K562 (cell line): ENCODE measurements around the gene APEX1. TPM values are rescaled to one million over a fixed set of nuclear protein-coding genes. Genes with fewer than 3 reads are reported as not detected.

Experiments used
- ATAC-seq: fragments of 200-7000 bp; cut with Tn5 transposase; 3 replicates; pipeline ENCODE4 v1.9.1; 2020; ENCODE audit warnings: moderate library complexity
- BruUV-seq: library from RNA; stranded (reverse); fragments of 400-500 nt; replicated peaks from 2 replicates; lab custom pipeline; 2021; lab: Mats Ljungman, UMichigan
- CTCF ChIA-PET: fragments of 300-600 bp; formaldehyde crosslinking; extraction: SDS; loops from one replicate; lab custom pipeline; 2021; ENCODE audit warnings: low intra/inter-chr PET ratio; lab: Yijun Ruan, JAX
- POLR2A ChIA-PET: fragments of 300-600, 350-650 bp; sonication (Branson Sonifier 250); formaldehyde crosslinking; extraction: SDS; loops from one replicate; lab custom pipeline; 2021; ENCODE audit warnings: antibody characterized with exemption, inconsistent platforms; lab: Yijun Ruan, JAX
- DNase-seq, 4 experiments: peaks; one replicate each; pipeline versions ENCODE4 v3.0.0 to v3.0.0-alpha.2; 2011 to 2018; ENCODE audit warnings: low spot score in 3 of 4, mixed read lengths in 3 of 4; ENCODE audit errors: extremely low read depth in 1 of 4
- FAIRE-seq: peaks from 2 replicates; lab custom pipeline; 2011; peaks lifted over from hg19 to GRCh38; lab: Jason Lieb, UNC
- H2AFZ ChIP-seq: 2 replicates; pipeline ENCODE4 v1.6.0; 2011; ENCODE audit warnings: low read depth, low read length, control low read depth, inconsistent platforms
- H3K27ac ChIP-seq: fragments of 200-600 bp; 3 replicates; pipeline ENCODE4 v1.8.0; 2011; ENCODE audit warnings: low read depth, mild to moderate bottlenecking, control low read depth, inconsistent platforms, low read length, moderate library complexity, mixed read lengths; ENCODE audit errors: extremely low read depth
- H3K27me3 ChIP-seq, 2 experiments: fragments of 300-600 bp in 1 of 2; 2 replicates in 1 of 2; 3 replicates in 1 of 2; pipeline versions ENCODE4 v1.6.0 to v1.8.0; 2011; ENCODE audit warnings: inconsistent platforms in 2 of 2, low read length in 2 of 2, mild to moderate bottlenecking in 1 of 2, mixed read lengths in 1 of 2, moderate library complexity in 1 of 2; ENCODE audit not compliant: control insufficient read depth in 2 of 2, insufficient read depth in 2 of 2
- H3K36me3 ChIP-seq: fragments of 300-600 bp; 3 replicates; pipeline ENCODE4 v1.8.0; 2011; ENCODE audit warnings: mild to moderate bottlenecking, low read length, inconsistent platforms; ENCODE audit not compliant: control insufficient read depth, insufficient read depth
- H3K4me1 ChIP-seq, 2 experiments: fragments of 200-600 bp in 1 of 2; replicated peaks in 1 of 2; 2 replicates in 1 of 2; 3 replicates in 1 of 2; pipeline versions ENCODE4 v1.5.1 to v1.8.0; 2011; ENCODE audit warnings: inconsistent platforms in 2 of 2, low read length in 2 of 2, mild to moderate bottlenecking in 1 of 2, mixed read lengths in 1 of 2, moderate library complexity in 1 of 2; ENCODE audit not compliant: control insufficient read depth in 2 of 2, insufficient read depth in 2 of 2
- H3K4me2 ChIP-seq: 2 replicates; pipeline ENCODE4 v1.6.1; 2011; ENCODE audit warnings: low read length, control low read depth, inconsistent platforms, mixed read lengths; ENCODE audit not compliant: insufficient read depth
- H3K4me3 ChIP-seq: fragments of 200-600 bp; sonication (generic), shearing (Covaris generic); 2 replicates; pipeline ENCODE4 v1.5.1; 2016; ENCODE audit warnings: control low read depth, inconsistent platforms
- H3K79me2 ChIP-seq: fragments of 200-600 bp; 3 replicates; pipeline ENCODE4 v1.8.0; 2011; ENCODE audit warnings: low read length, inconsistent platforms; ENCODE audit not compliant: control insufficient read depth, insufficient read depth
- H3K9ac ChIP-seq, 2 experiments: 2 replicates each; pipeline versions ENCODE4 v1.6.0 to v1.6.1; 2011; ENCODE audit warnings: low read depth in 2 of 2, low read length in 2 of 2, control low read depth in 1 of 2, inconsistent platforms in 1 of 2, mild to moderate bottlenecking in 1 of 2, mixed read lengths in 1 of 2; ENCODE audit not compliant: insufficient read depth in 1 of 2
- H3K9me1 ChIP-seq: one replicate; pipeline ENCODE4 v1.6.0; 2011; ENCODE audit warnings: inconsistent platforms, mild to moderate bottlenecking, low read length, moderate library complexity; ENCODE audit not compliant: control insufficient read depth, insufficient read depth
- H3K9me3 ChIP-seq: replicated peaks from 2 replicates; pipeline ENCODE4 v1.5.1; 2011; ENCODE audit warnings: low read depth, low read length, inconsistent platforms; ENCODE audit not compliant: control insufficient read depth, insufficient read depth
- H4K20me1 ChIP-seq: replicated peaks from 2 replicates; pipeline ENCODE4 v1.6.1; 2011; ENCODE audit warnings: low read length, inconsistent platforms, mixed read lengths; ENCODE audit not compliant: control insufficient read depth, insufficient read depth
- ARID2 ChIP-seq: fragments of 450-650 bp; IDR thresholded peaks from 2 replicates; pipeline ENCODE4 v1.6.1; 2017; ENCODE audit warnings: antibody characterized with exemption, mild to moderate bottlenecking
- COPS2 ChIP-seq: fragments of 450-650 bp; conservative IDR thresholded peaks from 2 replicates; pipeline ENCODE4 v1.6.1; 2016; ENCODE audit warnings: mild to moderate bottlenecking, moderate library complexity
- GABPB2 ChIP-seq: fragments of 250-450 bp; sonication (Bioruptor Pico); conservative IDR thresholded peaks from 2 replicates; pipeline ENCODE4 v1.5.1; 2021; ENCODE audit warnings: mild to moderate bottlenecking
- SPI1 ChIP-seq: IDR thresholded peaks from 2 replicates; pipeline ENCODE4 v1.6.1; 2011; ENCODE audit warnings: low read depth, low read length, control low read depth, borderline replicate concordance
- TBP ChIP-seq: optimal IDR thresholded peaks from 2 replicates; pipeline ENCODE3; 2011; ENCODE audit warnings: low read depth, low read length, improper control_type of control experiment
- TRIM24 ChIP-seq, 2 experiments: fragments of 450-650 bp; IDR thresholded peaks; 2 replicates each; pipeline ENCODE4 v1.6.1; 2016
- ZNF445 ChIP-seq: fragments of 250-450 bp; sonication (Bioruptor Pico); IDR thresholded peaks from 2 replicates; pipeline ENCODE4 v1.4.0; 2020; ENCODE audit warnings: low read depth, mild to moderate bottlenecking, moderate library complexity
- WGBS: fragments of 100-300 bp; shearing (Covaris generic); methylation state at CpG from one replicate; pipeline ENCODE4 v1.1.6; 2016; ENCODE audit warnings: low coverage, mixed read lengths; ENCODE audit not compliant: insufficient coverage; ENCODE audit errors: missing lambda C conversion rate; 5-methylcytosine and 5-hydroxymethylcytosine counted together
- in situ Hi-C: fragments of 300-500 bp; cut with MboI; formaldehyde crosslinking; loops from 4 replicates; pipeline ENCODE4 v1.15.0; 2018; ENCODE audit warnings: inconsistent platforms, mixed read lengths
- intact Hi-C: fragments of 100-400 bp; cut with micrococcal nuclease; formaldehyde crosslinking; loops from 2 replicates; pipeline ENCODE4 v1.14.2; 2022
- polyA plus RNA-seq, 8 experiments: library from polyadenylated mRNA; depleted of rRNA in 4 of 8; stranded (reverse) in 5 of 8; unstranded in 3 of 8; fragments of >200 nt; fragmentation: Nextera tagmentation in 2 of 8; fragmentation: Illumina TruSeq in 1 of 8; extraction: Ambion mirVana in 2 of 8; extraction: Trizol in 1 of 8; gene quantifications; 2 replicates each; pipeline versions ENCODE4 v1.2.1 to v1.2.3, GENCODE V29; 2011 to 2014; ENCODE audit warnings: inconsistent platforms in 1 of 8, missing spikeins in 1 of 8
- total RNA-seq, 7 experiments: library from RNA; depleted of rRNA in 6 of 7; stranded (reverse); fragments of >200 nt in 6 of 7; fragmentation: Illumina TruSeq in 2 of 7; extraction: Trizol in 2 of 7; gene quantifications; 2 replicates each; pipeline versions ENCODE4 v1.2.1 to v1.2.3, GENCODE V29; 2011 to 2021; ENCODE audit warnings: low replicate concordance in 1 of 7
- TF ChIP-seq, protein P1 (sequence below), 2 experiments: fragments of 450-650 bp; IDR thresholded peaks; 2 replicates each; pipeline ENCODE4 v1.6.1; 2016
- TF ChIP-seq, protein P2 (sequence below), 2 experiments: IDR thresholded peaks; 2 replicates each; pipeline ENCODE4 v1.6.1; 2012; ENCODE audit warnings: improper control_type of control experiment in 2 of 2, low read depth in 2 of 2, low read length in 2 of 2, borderline replicate concordance in 1 of 2

The APEX1 gene
- total and polyA plus RNA-seq, 9 of the 15 experiments (the other 6 are each of a cell fraction or from before 2014, with no cell fraction given) = 50.2 to 274 (median 158) TPM

DNA sequence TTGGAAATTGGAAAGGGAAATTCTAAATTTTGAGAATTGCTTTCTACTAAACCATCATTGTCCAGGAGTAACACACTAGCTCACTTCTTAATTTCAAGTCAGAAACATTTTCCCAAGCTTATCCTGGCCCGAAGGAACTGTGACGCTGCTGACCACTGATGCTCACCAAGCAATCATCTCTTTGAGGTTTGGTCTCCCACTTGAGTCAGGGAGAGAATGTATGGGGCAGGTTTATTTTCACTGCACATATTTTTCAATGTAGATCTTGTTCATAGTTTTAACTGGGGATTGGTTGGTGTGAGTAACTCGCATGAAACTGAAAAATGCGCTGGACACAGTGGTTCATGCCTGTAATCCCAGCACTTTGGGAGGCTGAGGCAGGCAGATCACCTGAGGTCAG lies 37.5 kb downstream of the APEX1 start (continued):
- TF ChIP-seq ZNF445 (CRISPR knock-in tag) = no peak
- TF ChIP-seq, protein P1, sequence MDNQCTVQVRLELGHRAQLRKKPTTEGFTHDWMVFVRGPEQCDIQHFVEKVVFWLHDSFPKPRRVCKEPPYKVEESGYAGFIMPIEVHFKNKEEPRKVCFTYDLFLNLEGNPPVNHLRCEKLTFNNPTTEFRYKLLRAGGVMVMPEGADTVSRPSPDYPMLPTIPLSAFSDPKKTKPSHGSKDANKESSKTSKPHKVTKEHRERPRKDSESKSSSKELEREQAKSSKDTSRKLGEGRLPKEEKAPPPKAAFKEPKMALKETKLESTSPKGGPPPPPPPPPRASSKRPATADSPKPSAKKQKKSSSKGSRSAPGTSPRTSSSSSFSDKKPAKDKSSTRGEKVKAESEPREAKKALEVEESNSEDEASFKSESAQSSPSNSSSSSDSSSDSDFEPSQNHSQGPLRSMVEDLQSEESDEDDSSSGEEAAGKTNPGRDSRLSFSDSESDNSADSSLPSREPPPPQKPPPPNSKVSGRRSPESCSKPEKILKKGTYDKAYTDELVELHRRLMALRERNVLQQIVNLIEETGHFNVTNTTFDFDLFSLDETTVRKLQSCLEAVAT (IDR thresholded peaks at IDR 0.05) = no peak

DNA sequence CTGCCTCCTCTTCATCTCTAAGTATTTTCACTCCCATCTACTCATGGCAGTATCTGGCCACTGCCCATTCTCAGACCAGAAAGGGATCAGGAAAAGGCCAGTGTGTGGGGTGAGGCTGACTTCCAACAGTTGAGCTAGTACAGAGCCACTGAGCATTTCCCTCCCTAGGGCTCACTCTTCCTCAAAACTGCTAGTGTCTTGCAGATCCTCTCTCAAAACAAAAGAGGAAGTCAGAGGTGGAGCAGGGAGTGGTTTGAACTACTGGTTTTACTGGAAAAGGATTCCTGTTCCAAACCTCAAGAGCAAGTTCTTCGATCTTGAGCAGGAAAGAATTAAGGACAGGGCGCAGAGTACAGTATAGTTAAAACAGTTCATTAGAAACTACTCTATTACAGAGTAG lies 38.6 kb downstream of the APEX1 start:
- POLR2A ChIA-PET = interaction anchor here (0.7 to 0.9 kb wide), 2 partner anchors 11 to 19 kb away, joined by 3 to 4 read pairs; no protein-coding TSS in a partner anchor
- Histone ChIP-seq H3K27me3 (no peaks in the 10 kb centered on the region), H3K27ac (peak overlapping the region; percentile 64), H3K4me2 (no peak overlapping the region), H3K4me3 (no peak overlapping the region), H4K20me1 (no peaks in the 10 kb centered on the region), H2AFZ (peak overlapping the region; percentile 82), H3K9me1 (no peaks in the 10 kb centered on the region), H3K36me3 (no peaks in the 10 kb centered on the region)
- FAIRE-seq (no peak), ATAC-seq (peak; percentile 33; the same call in 2 of the 3 replicates)
- BruUV-seq = no TSS peak
- TF ChIP-seq TBP (no peak), ARID2 (no peak), GABPB2 (CRISPR knock-in tag) (no peak), SPI1 (peak; percentile 98), TRIM24 (IDR thresholded peaks at IDR 0.05) (no peak), COPS2 (no peak)
- TF ChIP-seq, protein P2, sequence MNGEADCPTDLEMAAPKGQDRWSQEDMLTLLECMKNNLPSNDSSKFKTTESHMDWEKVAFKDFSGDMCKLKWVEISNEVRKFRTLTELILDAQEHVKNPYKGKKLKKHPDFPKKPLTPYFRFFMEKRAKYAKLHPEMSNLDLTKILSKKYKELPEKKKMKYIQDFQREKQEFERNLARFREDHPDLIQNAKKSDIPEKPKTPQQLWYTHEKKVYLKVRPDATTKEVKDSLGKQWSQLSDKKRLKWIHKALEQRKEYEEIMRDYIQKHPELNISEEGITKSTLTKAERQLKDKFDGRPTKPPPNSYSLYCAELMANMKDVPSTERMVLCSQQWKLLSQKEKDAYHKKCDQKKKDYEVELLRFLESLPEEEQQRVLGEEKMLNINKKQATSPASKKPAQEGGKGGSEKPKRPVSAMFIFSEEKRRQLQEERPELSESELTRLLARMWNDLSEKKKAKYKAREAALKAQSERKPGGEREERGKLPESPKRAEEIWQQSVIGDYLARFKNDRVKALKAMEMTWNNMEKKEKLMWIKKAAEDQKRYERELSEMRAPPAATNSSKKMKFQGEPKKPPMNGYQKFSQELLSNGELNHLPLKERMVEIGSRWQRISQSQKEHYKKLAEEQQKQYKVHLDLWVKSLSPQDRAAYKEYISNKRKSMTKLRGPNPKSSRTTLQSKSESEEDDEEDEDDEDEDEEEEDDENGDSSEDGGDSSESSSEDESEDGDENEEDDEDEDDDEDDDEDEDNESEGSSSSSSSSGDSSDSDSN (IDR thresholded peaks at IDR 0.05; ENCODE audit: borderline replicate concordance in 1 of 2, low read depth in 2 of 2, low read length in 2 of 2) = no peak
- TF ChIP-seq, all 486 proteins: peak for 1
- no peak for DNase-seq
- Histone ChIP-seq H3K9me3 (no peaks in the 10 kb centered on the region), H3K79me2 (no peaks in the 10 kb centered on the region), H3K9ac (no peak overlapping the region; a peak in 1 of 4 replicates), H3K4me1 (peaks cover 14 to 27% of the 10 kb centered on the region in 2 experiments; a peak in 3 of 5 replicates)
- CTCF ChIA-PET = no interaction called here
- in situ Hi-C loops = no loop called here
- intact Hi-C loops = no loop called here
- 23% methylated on average over 2 of the region's 2 CpGs for WGBS
